Uterus (tissue), 4 donors: ENCODE data around the gene PLA2G4E. TPM values are rescaled to one million over a fixed set of nuclear protein-coding genes. Genes with fewer than 3 reads are reported as not detected.
A peak's percentile ranks its signal among the peaks of the same experiment; 100 is the strongest.

ENCODE experiments used
- DNase-seq, 2 donors: peaks; one replicate each; pipeline ENCODE4 v3.0.0-alpha.2; 2019 to 2020
- H3K27ac ChIP-seq, 2 donors: fragments of 200-600 bp; sonication (generic); 1 replicate in 1 of 2; 2 replicates in 1 of 2; pipeline ENCODE4 v1.5.1; 2016 to 2018
- H3K27me3 ChIP-seq, 2 donors: fragments of 200-600 bp; sonication (generic); one replicate each; pipeline ENCODE4 v1.5.1; 2018 to 2019; ENCODE audit warnings: control low read depth in 1 of 2
- H3K36me3 ChIP-seq, 2 donors: fragments of 200-600 bp; sonication (generic); one replicate each; pipeline ENCODE4 v1.5.1; 2019; ENCODE audit warnings: control low read depth in 1 of 2
- H3K4me1 ChIP-seq, 2 donors: fragments of 200-600 bp; sonication (generic); one replicate each; pipeline ENCODE4 v1.5.1; 2018 to 2019; ENCODE audit warnings: control low read depth in 1 of 2
- H3K4me3 ChIP-seq, 2 donors: fragments of 200-600 bp; sonication (generic); 1 replicate in 1 of 2; 2 replicates in 1 of 2; pipeline ENCODE4 v1.5.1; 2018 to 2019; ENCODE audit warnings: mild to moderate bottlenecking in 1 of 2
- H3K9me3 ChIP-seq, 2 donors: fragments of 200-600 bp; sonication (generic); one replicate each; pipeline ENCODE4 v1.5.1; 2019; ENCODE audit warnings: control low read depth in 1 of 2
- POLR2A ChIP-seq, 2 donors: fragments of 450-650 bp; IDR thresholded peaks; one replicate each; pipeline ENCODE4 v1.6.1; 2016; ENCODE audit warnings: antibody characterized with exemption in 2 of 2, mild to moderate bottlenecking in 1 of 2, moderate library complexity in 1 of 2
- intact Hi-C: fragments of 100-400 bp; cut with DNase I; formaldehyde crosslinking; loops from one replicate; pipeline ENCODE4 v1.15.1; 2023; ENCODE audit warnings: low total_unique reads
- total RNA-seq, 4 donors: library from RNA; depleted of rRNA in 3 of 4; stranded (reverse); fragments of >200 nt in 3 of 4; gene quantifications; one replicate each; pipeline versions ENCODE4 v1.1.0 to v1.2.4, GENCODE V29; 2014 to 2023
- TF ChIP-seq, protein P1 (sequence below), 4 experiments: fragments of 200-600 bp in 2 of 4; fragments of 450-650 bp in 2 of 4; sonication (generic) in 2 of 4; IDR thresholded peaks; one replicate each; pipeline ENCODE4 v1.5.1; 2016 to 2019; ENCODE audit warnings: antibody characterized with exemption in 4 of 4, mild to moderate bottlenecking in 2 of 4, moderate library complexity in 1 of 4
- donor health status: DM: yes; HTN: yes; CAD: no.

Gene PLA2G4E
- total RNA-seq, 4 donors from 2014 or later = not detected

DNA sequence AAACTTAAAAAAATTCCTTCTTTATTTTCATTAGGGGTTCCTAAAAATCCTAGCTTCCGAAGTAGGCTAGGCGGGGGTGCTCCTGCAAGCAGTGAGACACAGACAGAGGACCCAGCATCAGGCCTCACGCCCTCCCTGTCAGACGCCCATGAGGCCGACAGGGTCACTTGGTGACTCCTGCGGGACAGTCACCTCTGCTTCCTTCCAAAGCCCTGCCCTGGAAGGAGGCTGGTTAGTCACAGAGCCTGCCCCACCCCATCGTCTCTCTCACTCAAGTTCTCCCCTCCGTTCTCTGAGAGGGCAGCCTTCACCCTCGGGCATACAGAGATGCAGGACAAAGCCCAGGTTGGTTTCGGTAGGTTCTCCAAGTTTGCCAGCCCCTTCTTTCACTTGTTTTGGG is 87.1 kb downstream of the PLA2G4E start:
- intact Hi-C loops = no loop called here
- TF ChIP-seq, protein P1, sequence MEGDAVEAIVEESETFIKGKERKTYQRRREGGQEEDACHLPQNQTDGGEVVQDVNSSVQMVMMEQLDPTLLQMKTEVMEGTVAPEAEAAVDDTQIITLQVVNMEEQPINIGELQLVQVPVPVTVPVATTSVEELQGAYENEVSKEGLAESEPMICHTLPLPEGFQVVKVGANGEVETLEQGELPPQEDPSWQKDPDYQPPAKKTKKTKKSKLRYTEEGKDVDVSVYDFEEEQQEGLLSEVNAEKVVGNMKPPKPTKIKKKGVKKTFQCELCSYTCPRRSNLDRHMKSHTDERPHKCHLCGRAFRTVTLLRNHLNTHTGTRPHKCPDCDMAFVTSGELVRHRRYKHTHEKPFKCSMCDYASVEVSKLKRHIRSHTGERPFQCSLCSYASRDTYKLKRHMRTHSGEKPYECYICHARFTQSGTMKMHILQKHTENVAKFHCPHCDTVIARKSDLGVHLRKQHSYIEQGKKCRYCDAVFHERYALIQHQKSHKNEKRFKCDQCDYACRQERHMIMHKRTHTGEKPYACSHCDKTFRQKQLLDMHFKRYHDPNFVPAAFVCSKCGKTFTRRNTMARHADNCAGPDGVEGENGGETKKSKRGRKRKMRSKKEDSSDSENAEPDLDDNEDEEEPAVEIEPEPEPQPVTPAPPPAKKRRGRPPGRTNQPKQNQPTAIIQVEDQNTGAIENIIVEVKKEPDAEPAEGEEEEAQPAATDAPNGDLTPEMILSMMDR (IDR thresholded peaks at IDR 0.05) = no peak
- TF ChIP-seq POLR2A (IDR thresholded peaks at IDR 0.05) = no peak
- no peak for DNase-seq
- Histone ChIP-seq H3K9me3 (no peaks in the 10 kb centered on the region), H3K4me3 (no peak overlapping the region), H3K36me3 (no peaks in the 10 kb centered on the region), H3K4me1 (no peaks in the 10 kb centered on the region), H3K27ac (peak overlapping the region; percentile 47 to 53), H3K27me3 (no peaks in the 10 kb centered on the region)

DNA sequence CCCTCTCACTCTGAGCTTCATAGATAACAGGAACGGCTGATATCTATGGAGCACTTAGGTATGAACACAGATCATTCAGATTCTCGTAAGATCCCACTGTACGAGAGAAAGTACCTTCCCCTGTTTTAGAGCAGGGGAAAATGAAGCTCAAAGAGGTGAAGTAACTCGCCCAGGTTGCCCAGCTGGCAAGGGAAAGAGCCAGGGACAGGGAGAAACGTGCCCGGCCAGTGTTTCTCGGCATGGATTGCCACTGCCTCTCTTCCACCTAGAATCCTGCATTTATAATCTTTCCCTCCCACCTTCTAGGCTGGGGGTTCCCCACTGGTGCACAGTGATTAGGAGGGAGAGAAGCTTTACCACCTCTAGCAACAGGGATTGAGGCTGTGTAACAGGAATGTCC is 87.5 kb downstream of the PLA2G4E start:
- DNase-seq = no peak
- Histone ChIP-seq H3K27ac (peak overlapping the region; percentile 47 to 53), H3K4me3 (no peak overlapping the region), H3K9me3 (no peaks in the 10 kb centered on the region), H3K4me1 (no peaks in the 10 kb centered on the region), H3K27me3 (no peaks in the 10 kb centered on the region), H3K36me3 (no peaks in the 10 kb centered on the region)
- TF ChIP-seq, protein P1 (IDR thresholded peaks at IDR 0.05) = no peak
- TF ChIP-seq POLR2A (IDR thresholded peaks at IDR 0.05) = no peak
- intact Hi-C loops = no loop called here

DNA sequence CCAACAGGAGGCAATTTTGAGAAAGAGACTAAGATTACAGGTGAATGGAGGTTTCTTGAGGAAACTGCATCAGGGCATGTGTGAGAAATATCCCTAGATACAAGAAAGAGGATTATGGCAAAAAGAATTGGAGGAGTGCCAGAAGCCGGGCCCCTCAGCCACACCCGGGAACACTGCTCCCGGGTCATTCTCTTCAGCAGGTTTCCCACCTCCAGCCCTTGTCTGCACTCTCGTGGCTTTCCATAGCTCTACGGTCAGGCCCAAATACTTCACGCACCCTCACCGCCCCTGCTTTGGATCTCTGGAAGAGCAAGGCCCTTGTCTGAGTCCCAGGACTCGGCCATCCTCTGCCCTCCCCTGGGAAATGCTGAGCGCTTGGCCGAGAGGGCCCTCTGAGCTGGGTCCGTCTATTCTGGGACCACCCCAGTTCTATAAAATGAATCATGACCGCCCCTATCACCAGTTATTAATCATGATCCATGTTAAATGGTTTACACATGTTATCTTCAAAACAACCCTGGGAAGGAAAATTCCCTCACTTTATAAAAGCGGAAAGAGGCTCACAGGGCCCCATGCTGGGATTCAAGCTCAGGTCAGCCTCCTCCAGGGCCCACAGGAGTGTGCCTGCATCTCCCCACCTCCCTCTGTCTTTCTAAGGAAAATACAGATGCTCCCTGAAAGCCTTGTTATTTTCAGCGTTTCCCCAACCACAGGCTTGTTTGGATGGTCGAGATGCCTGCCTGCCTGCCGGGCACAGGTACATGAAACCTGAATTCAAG is 88.1 kb downstream of the PLA2G4E start:
- intact Hi-C loops = no loop called here
- no peak for TF ChIP-seq POLR2A (IDR thresholded peaks at IDR 0.05)
- TF ChIP-seq, protein P1 (IDR thresholded peaks at IDR 0.05) = no peak
- no peaks in the 10 kb centered on the region for H3K4me1 ChIP-seq
- H3K27me3 ChIP-seq = no peaks in the 10 kb centered on the region
- H3K4me3 ChIP-seq = no peak overlapping the region
- peak overlapping the region; percentile 47 to 53 for H3K27ac ChIP-seq
- DNase-seq = no peak
- H3K9me3 ChIP-seq = no peaks in the 10 kb centered on the region
- H3K36me3 ChIP-seq = no peaks in the 10 kb centered on the region

DNA sequence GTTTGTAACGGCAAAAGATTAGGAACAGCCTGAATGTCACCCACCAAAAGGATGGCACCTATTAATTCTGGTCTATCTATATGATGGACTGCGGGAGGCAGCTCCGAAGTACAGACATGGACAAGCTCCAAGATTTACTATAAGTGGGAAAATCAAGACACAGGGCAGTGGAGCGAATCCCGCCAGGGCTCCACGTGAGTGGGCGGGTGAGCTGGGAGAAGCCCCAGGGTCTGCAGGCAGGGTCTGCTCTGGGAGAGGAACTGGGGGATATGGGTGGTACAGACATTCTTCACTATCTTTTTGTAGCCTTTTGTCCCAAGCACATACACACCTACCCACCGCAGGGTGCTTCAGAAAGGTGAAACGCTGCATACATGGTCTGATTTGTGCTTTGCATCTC is 88.7 kb downstream of the PLA2G4E start:
- Histone ChIP-seq H3K27ac (peak overlapping the region in 1 of 2 donors; percentile 53), H3K4me3 (no peak overlapping the region), H3K9me3 (no peaks in the 10 kb centered on the region), H3K27me3 (no peaks in the 10 kb centered on the region), H3K4me1 (no peaks in the 10 kb centered on the region), H3K36me3 (no peaks in the 10 kb centered on the region)
- no peak for DNase-seq
- intact Hi-C loops = no loop called here
- no peak for TF ChIP-seq POLR2A (IDR thresholded peaks at IDR 0.05)
- TF ChIP-seq, protein P1 (IDR thresholded peaks at IDR 0.05) = no peak

Other genes starting within 250 kb of the PLA2G4E start
- gene MAPKBP1, start 246.6 kb downstream of the PLA2G4E start, total RNA-seq = 10 to 100 TPM in 3 of 4 donors, 1 to 10 TPM in 1; 5.9 to 56.2 (median 23.5) TPM
- 10 to 100 TPM in 2 of 4 donors, 1 to 10 TPM in 1, under 1 TPM in 1; 0.59 to 27.2 (median 9.8) TPM for gene JMJD7, start 192.9 kb downstream of the PLA2G4E start, total RNA-seq
- 10 to 100 TPM in 1 of 4 donors, 1 to 10 TPM in 3; 3.5 to 91.2 (median 7.1) TPM for gene PLA2G4B, start 182.2 kb downstream of the PLA2G4E start, total RNA-seq
- gene SPTBN5, start 127.0 kb downstream of the PLA2G4E start, total RNA-seq = under 1 TPM in 3 of 4 donors, not detected in 1; 0.51 to 0.76 (median 0.61) TPM
- gene EHD4, start 48.5 kb downstream of the PLA2G4E start, total RNA-seq = 10 to 100 TPM; 12.8 to 45.2 (median 26.1) TPM
- gene PLA2G4D, start 73.5 kb upstream of the PLA2G4E start, total RNA-seq = under 1 TPM in 1 of 4 donors, not detected in 3; 0.07 TPM
- 1 to 10 TPM in 1 of 4 donors, under 1 TPM in 2, not detected in 1; 0.26 to 1.5 (median 0.29) TPM for gene PLA2G4F, start 135.6 kb upstream of the PLA2G4E start, total RNA-seq
- 100 to 1,000 TPM in 1 of 4 donors, 10 to 100 TPM in 3; 59.1 to 101 (median 73.1) TPM for gene VPS39, start 187.3 kb upstream of the PLA2G4E start, total RNA-seq